Stimulated activated CD8-positive, alpha-beta memory T cell treated with anti-CD3 and anti-CD28 coated beads, Interleukin-15, amount 100 ng/mL, for 24 hours (primary cell): ENCODE measurements around the gene MYO1D.
"Not testable (repeated sequence)": the region's sequence is repeated elsewhere in the genome, so short reads cannot be mapped to it uniquely, and the experiment has no call there.

Source experiments
- DNase-seq: peaks from one replicate; pipeline ENCODE4 v3.0.0-alpha.2; 2020; ENCODE audit warnings: low read depth

MYO1D gene

DNA sequence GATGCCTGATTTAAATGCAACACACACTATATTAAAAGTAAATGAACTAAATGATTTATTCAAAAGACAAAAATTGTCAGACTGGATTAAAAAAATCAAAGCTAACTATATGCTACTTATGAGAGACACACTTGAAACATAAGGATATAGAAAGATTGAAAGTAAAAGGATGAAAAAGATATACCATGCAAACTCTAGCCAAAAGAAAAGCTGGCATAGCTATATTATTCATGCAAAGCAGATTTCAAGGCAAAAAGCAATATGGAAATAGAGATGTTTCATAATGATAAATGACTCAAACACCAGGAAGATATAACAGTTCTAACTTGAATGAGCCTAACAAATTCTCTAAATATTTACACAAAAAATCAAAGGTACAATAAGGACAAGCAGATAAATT, 149.2 kb downstream of the MYO1D start:
- no peak for DNase-seq

DNA sequence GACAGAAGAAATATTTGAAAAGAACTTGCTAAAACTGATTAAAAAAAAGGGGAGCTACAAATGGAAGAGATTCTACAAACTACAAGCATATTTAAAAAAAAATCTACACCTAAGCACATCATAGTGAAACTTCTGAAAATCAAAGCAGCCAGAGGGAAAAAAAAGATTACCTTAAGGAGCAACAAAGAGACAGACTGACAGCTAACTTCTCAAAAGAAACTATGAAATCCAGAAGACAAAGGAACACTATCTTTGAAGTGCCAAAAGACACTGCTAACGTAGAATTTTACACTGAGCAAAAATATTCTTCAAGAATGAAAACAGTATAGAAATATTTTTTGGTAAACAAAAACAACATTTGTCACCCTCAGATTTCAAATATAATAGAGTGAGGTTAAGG, 151.2 kb downstream of the MYO1D start:
- no peak for DNase-seq

DNA sequence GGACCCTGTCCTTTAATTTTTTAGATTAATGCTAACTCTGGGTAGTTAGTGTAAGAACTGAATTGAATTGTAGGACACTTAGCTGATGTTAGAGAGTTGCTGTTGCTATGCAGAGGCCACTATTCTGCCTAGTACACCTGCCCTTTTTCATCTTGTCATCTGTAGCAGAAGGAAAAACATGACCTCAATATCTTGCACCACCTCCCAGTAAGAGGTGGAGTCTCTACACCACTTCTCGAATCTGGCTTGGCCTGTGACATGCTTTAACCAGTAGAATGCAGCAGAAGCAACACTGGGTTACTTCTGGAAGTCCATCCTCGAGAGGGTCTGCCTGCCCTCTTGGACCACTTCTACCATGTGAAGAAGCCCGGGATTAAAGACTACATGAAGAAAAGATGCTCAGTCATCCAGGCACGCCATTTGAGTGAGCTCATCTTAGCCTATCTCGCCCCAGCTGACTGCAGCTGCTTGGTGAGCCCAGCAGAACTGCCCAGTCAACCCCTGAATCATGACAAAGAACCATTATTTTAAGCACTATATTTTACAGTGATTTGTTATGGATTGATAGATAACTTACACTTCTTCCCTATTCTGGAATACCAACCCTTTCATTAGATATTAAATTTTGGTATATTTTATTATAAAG, 153.5 kb downstream of the MYO1D start:
- DNase-seq = no peak

DNA sequence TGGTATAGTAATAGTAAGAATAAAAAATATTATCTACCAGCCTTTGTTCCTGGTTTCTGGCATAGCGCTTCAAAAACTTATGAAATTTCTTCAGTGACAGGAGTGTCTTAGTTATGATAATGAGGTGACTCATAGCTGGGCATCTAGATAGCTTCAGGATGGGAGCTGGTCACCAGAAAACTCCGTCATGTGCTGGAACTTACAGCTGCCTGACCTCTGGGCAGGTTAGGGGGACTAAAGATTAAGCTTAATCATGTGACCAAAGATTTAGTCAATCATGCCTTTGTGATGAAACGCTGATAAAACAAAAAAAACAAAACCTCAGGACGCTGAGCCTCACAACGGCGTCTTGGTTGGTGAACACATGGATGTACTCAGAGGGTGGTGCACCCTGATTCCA, 154.2 kb downstream of the MYO1D start:
- DNase-seq = no peak

DNA sequence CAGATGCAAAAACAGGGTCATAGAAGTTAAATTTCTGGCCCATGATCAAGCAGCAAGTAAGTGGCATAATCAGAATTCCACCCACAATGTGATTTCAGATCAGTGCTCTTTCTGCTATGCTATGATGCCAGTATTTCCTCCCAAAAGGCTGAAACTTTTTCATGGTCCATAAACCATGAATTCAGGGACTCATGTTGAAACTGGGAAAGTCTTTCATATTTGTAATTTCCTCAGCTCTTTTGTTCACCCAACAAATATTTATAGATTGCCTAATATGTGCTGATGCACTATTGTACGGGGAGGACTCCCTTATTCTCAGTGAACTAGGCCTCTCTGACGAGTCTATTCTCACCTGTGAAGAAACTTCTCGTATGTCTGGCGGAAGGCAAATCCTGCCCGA, 156.3 kb downstream of the MYO1D start:
- DNase-seq = no peak

DNA sequence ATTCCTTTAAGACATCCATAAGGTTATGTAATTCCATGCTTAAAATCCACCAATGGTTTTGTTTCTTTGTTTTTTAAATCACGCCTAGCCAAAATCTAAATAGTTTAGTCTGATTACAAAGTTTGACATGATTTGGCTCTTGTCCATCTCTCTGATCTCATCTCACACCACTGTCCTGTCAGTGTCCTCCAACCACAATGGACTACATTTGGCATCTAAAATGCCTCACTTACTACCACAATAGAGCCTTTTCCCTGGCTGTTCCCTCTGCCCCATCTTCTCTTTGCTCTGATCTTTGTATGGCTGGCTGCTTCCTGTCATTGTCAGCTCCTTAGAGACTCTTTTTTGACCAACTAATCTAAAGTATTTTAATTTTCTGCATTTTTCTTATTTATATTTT, 157.2 kb downstream of the MYO1D start:
- no peak for DNase-seq

DNA sequence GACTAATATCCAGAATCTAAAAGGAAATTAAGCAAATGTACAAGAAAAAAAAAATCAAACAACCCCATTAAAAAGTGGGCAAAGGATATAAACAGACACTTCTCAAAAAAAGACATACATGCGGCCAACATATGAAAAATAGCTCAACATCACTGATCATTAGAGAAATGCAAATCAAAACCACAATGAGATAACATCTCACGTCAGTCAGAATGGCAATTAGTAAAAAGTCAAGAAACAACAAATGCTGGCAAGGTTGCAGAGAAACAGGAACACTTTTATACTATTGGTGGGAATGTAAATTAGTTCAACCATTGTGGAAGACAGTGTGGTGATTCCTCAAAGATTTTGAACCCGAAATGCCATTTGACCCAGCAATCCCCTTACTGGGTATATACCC, 162.0 kb downstream of the MYO1D start:
- DNase-seq = not testable (repeated sequence)

DNA sequence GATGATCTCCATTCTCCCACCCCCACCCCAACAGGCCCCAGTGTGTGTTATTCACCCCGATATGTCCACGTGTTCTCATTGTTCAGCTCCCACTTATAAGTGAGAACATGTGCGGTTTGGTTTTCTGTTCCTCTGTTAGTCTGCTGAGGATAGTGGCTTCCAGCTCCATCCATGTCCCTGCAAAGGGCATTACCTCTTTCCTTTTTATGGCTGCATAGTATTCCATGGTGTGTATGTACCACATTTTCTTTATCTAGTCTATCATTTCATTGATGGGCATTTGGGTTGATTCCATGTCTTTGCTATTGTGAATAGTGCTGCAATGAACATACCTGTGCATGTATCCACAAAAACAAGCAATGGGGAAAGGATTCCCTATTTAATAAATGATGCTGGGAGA, 162.7 kb downstream of the MYO1D start:
- DNase-seq = not testable (repeated sequence)

DNA sequence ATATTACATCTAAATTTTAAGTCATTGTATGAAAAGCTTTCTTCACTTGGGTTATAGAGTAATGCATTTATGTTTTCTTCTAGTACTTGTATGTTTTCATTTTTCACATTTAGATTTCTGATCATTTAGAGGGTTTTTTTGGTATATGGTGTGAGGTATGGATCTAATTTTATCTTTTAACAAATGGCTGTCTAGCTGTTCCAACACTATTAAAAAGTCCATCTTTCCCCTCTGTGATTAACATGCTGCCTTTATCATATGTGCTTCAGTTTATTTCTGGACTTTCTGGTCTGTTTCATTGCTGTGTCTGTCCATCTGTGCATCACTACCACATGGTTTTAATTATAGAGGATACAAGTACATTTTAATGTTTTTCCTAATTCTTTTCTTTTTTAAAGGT, 163.8 kb downstream of the MYO1D start:
- DNase-seq = no peak

DNA sequence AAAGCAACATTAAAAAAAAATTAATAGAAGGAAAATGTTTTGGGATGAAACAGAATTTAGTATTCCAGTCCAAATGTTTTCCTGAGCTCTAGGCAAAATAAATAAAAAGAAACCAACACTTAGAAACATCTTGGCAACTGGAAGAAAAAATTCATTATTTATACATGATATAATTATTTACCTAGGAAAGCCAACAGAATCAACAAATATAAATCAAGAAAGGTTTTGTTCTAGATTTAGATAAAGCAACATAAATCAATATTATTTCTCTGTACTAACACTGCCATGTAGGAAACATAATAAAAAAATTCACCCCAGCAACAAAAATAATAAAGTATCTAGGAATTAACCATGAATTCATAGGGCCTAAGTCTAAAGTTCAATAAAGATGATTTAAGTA, 167.4 kb downstream of the MYO1D start:
- DNase-seq = no peak

DNA sequence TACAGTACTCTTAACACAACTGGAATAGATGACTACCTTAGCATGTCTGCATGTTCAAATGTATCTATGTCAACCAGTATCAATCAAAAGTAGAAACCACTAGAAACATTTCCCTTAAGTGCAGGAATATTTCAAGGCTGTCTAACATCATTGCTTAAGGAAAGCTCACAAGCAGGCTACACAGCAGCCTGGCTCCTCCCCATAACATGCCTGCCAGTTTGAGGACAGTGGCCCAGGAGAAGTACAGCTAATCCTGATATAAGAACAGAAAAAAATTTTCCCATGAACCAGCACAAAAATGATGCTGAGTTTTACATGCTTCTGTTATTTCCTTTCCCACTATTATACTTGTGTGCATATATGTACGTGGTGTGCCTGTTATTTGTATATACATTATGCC, 175.1 kb downstream of the MYO1D start:
- DNase-seq = no peak

DNA sequence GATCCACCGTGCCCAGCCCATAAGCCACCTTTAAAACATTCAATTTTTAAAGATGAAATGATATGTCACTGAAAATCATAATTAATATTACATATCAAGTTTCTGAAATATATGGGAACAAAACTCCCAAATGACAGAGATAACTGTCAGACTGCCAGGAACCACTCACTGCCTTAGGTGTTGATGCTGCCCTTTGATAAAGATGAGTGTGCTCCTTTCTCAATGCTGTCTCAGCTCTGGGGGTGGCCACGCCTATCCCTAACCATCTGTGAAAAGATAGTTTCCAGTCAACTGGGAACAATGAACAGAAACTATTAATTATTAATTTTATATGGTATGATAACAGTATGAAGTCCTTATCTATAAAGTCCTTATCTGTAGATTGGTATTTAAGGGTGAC, 177.7 kb downstream of the MYO1D start:
- no peak for DNase-seq

DNA sequence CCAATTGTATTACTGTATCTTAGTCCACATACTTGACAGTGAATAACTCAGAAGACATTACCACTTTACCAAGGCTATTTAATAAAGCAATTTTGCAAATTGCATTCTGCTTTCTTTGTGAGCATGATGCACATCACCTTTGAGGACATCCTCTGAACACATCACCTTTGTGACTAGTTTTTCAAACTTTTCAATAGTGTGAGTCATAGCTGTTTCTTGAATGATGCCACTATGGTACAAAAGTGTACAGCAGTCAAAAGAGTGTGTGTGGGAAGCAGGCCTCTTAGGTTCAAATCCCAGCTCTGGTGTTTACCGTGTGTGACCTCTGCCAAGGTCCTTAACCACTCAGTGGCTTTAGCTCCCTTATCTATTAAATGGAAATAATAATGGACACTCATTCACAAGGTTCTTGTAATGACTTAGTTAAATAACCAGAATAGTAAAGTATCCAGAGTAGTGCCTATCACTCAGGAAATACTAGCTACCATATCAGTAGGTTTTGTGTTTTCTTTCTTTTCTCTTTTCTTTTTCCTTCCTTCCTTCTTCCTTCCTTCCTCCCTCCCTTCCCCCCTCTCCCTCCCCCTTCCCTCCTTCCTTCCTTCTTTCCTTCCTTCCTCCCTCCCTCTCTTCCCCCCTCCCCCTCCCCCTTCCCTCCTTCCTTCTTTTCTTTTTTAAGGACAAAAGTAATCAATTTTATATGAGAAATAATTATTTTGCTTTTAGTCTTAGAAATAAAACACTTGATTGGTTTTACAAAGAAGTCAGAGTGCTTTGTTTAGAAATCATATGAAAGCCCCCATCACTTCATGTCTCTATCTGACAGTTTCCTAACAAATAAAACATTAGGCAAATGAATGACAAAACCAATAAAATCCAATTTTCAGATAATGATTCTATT, 178.9 kb downstream of the MYO1D start:
- DNase-seq = no peak

DNA sequence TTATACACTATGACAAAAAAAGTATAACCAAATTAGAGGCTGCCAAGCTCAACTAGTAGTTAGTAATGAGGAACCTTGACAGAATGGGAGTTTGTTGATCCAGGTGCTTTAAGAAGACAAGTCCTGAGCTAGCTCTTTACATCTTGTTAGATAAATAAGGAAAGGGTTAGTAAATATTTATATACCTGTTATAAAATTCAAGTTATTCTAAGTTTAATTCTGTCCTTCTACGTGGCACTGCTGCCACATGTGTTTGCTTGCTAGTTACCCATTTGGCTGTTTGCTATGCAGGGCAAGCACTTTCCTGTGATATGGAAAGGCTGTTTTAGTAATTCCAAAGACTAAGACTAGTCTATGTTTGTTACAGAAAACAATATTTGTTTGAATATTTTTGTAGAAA, 180.5 kb downstream of the MYO1D start:
- no peak for DNase-seq

DNA sequence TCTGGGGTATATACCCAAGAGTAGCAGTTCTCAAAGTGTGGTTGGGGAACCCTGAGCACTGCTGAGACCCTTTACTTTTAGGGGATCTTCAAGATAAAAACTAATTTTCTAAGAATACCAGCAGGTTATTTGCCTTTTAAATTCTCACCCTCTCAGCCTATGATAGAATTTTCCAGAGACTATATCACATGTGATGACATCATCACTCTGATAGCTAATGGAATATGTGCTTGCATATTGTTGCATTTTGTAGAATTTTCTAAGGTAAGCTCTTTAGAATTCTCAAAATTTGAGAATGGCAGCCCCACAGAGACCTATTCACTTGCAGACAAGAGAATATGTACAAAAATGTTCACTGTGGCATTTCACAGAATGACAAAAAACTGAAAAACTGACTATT, 181.1 kb downstream of the MYO1D start:
- no peak for DNase-seq

DNA sequence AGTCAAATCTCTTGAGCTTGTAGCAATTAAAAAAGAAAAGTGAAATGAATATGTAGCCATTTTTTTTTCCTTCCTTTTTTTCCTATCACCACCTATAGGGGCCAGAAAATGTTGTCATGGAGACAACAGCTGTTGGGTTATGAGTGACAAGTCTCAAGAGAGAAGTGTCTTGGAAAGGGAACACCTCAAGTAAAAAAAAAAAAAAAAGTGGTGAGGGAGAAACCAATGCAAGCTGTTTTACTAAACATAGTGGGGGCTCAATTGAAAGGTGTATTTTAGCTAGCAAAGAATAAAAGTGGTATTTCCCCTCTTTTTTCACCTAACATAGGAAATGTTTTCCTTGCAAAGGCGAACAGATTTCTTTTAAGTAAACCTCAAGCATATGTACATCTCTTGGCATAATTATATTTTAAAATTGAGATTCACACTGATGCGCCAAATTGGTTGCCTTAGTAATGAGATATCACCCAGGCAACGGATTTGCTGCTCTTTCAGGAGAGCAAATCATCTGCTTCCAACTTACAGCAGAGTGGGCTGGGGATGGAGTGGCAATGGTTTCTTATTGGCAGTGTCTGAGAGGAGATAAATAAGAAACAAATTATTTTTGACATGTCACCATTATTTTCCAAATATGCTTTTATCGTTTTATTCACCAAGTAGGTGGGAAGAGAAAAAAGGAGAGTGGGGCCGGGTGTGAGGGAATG, 183.6 kb downstream of the MYO1D start:
- DNase-seq = no peak

DNA sequence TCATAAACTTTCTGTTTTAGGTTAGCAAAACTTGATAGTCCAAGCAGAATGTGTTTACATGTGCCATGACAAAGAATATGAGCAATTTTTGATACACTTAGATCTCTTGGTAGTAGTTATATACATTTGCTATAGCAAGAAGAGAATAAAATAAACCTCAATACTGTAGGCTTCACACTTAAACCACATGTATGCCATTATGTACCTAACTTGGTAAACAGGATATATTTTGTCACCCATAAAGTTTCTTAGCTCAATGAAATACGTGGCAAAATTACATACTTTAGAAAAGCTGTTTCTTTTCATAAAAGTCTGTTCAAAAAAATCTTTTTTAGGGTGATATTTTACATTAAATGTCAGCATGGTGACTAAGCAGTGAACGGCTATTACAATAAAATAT, 184.7 kb downstream of the MYO1D start:
- DNase-seq = no peak

DNA sequence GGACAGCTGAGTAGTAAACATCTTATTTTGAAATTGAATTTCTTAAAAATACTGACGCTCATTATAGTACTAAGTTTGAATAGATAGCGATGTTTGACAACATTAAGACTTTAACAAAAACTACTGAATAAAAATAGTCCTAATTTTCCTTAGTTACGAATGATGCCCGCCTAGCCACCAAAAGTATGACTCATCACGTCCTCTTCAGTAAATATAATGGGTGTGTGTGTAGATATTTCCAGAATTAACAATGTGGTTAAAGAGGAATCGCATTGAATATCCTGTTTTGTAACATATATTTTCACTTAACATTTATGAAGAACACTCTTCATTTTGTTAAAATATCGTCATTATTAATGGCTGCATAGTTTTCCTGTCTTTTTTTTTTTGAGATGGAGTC, 187.6 kb downstream of the MYO1D start:
- DNase-seq = no peak

DNA sequence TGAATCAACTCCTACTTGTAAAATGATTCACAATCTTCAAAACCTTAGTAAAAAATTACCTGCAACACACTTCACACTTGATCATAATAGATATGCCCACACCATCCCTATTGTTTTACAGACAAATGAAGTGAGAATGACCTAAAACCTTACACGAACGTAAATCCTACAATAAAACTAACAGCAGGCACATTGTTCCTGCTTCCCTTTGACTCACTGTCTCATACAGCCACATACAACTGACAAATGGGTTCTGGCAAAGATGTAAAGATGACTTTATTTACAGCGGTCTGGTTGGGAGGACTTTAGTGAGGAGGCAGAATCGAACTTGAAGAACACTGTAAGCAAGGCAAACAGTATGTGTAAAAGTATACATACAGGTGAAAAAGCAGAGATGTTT, 188.7 kb downstream of the MYO1D start:
- no peak for DNase-seq

DNA sequence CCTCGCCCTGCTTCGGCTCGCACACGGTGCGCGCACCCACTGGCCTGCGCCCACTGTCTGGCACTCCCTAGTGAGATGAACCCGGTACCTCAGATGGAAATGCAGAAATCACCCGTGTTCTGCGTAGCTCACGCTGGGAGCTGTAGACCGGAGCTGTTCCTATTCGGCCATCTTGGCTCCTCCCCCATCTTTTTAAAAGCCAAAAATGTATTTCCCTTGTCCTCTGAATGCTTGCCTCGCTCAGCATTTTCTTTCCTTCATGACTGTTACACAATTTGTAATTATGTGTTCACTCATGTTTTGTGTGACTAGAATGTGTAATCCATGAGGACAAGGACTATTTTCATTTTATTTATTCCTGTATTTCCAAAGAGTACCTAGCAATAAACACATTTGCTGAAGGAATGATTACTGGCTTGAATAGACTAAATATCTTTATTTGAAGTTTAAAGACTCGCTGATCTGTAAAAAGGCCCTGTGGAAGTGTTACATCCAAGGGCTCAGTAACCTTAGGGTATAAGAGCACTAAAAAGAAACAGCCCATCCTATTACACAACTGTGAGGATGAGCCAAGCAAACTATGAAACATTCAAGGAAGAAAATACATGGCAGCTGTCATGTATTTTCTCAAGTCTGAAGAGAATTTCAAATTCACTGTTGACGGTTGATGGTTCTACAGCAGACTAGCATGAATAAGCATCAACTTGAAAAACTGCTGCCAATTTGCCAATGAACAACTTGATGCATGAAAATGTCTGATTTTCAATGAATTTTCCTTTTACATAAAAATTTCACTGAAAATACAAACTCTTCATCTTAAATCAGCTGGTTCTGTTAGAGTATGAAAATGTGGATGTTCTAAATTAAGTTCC, 192.6 kb downstream of the MYO1D start:
- DNase-seq = no peak

DNA sequence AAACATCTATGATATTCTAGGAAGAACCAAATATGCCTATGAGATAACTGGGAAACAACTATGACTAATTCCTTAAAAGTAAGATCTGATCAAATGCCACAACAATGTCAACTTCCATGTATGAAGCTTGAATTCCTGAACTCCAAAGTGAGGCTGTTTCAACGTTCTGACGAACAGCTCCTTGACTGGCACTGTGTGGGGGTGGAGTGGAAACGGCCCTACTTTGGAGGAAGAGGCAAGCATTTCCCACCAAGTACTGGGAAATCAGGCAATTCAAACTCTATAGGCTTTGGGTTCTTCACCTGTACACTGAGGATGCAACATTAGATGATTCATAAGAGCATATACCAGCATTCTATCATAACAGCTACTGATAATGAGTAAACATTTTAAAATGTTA, 203.0 kb downstream of the MYO1D start:
- no peak for DNase-seq

DNA sequence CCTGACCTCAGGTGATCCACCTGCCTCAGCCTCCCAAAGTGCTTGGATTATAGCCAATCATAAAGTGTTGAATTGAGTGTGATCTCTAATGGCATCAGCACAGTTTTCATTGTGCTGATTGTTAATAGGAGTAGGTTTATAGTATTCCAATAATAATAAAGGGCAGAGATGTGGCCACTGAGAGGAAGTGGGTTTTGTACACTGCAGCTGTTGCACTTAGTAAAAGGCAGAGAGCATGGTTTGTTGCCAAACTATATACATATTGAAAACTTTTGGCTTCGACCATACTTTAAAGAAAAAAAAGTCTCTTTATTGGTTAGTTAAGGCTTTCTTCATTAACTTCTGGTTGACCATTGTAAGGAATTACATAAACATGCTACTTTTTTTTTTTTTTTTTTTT, 204.2 kb downstream of the MYO1D start:
- no peak for DNase-seq
